ENCODE data around the gene MAP2K6.
"Not testable (repeated sequence)": the region's sequence is repeated elsewhere in the genome, so short reads cannot be mapped to it uniquely, and the experiment has no call there.

The MAP2K6 gene

GRCh38 chr17:69466451-69466850, 52.0 kb downstream of the MAP2K6 start:
- no peaks in the 10 kb centered on the region for H3K9me3 Mint-ChIP-seq
- no peak overlapping the region for H3K4me3 Mint-ChIP-seq
- no peak overlapping the region for H3K27ac Mint-ChIP-seq

DNA sequence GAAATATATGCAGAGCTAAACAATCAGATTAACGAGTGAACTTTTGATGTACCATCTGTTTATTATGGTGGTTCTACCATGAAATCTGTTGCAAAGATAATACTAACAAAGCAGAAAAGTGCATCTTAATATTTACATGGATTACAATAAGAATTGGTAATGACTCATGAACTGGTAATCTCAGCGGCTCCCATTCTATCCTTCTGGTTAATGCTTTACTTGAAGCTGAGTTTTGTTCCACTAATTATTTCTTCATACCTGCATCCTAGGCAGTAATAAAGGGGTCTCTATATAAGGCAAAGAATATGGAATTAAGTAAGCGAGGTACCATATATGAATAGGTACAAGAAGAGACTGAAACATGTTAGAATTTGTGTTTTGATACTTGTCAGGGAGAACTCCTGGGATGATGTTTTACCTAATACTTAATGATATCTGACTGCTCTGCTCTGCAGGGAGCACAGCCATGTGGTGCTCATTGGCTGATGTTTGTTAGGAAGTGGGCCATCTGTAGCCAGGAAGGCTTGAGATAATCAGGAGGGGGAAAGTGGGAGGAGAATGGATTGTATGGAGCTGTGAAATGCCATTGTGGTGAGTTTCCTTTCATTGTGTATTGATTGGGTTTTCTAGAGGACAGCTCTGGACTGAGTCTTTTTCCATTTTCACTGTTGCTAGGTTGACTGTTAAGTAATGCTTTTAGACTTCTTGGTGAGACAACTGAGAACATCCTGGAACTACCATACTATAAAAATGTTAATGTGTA, 52.6 kb downstream of the MAP2K6 start:
- Mint-ChIP-seq H3K4me3 (no peak overlapping the region), H3K9me3 (no peaks in the 10 kb centered on the region), H3K27me3 (no peaks in the 10 kb centered on the region), H3K4me1 (peaks cover 18% of the 10 kb centered on the region), H3K27ac (no peak overlapping the region), H3K36me3 (peaks cover 17% of the 10 kb centered on the region)

More at GRCh38 chr17:69466451-69466850, 52.0 kb downstream of the MAP2K6 start:
- H3K27me3 Mint-ChIP-seq: no peaks in the 10 kb centered on the region
- peaks cover 17% of the 10 kb centered on the region for H3K36me3 Mint-ChIP-seq
- H3K4me1 Mint-ChIP-seq: peaks cover 18% of the 10 kb centered on the region

GRCh38 chr17:69468207-69468606, 53.7 kb downstream of the MAP2K6 start:
- Mint-ChIP-seq H3K27me3 (no peaks in the 10 kb centered on the region), H3K9me3 (no peaks in the 10 kb centered on the region), H3K4me1 (peaks cover 18% of the 10 kb centered on the region), H3K36me3 (peaks cover 17% of the 10 kb centered on the region), H3K4me3 (no peak overlapping the region), H3K27ac (no peak overlapping the region)

- Mint-ChIP-seq H3K27me3 (no peaks in the 10 kb centered on the region), H3K9me3 (no peaks in the 10 kb centered on the region), H3K27ac (no peak overlapping the region), H3K4me3 (no peak overlapping the region), H3K36me3 (peaks cover 18% of the 10 kb centered on the region), H3K4me1 (peaks cover 21% of the 10 kb centered on the region)
Observed at GRCh38 chr17:69470702-69471101, 56.2 kb downstream of the MAP2K6 start.

DNA sequence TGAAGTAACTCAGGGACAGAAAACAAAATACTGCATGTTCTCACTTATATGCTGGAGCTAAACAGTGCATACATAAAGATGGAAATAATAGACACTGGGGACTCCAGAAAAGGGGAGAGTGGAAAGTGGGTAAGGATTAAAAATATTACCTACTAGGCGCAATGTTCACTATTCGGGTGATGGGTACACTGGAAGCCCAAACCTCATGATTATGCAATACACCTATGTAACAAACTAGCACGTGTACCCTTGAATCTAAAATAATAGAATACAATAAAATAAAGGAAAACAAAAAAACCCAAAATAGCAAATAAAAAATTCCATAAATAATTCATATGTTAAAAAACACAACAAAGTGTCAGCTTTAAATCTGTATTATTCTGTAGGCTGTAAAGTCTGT, 56.9 kb downstream of the MAP2K6 start:
- H3K36me3 Mint-ChIP-seq: peaks cover 18% of the 10 kb centered on the region
- no peaks in the 10 kb centered on the region for H3K9me3 Mint-ChIP-seq
- no peaks in the 10 kb centered on the region for H3K27me3 Mint-ChIP-seq
- no peak overlapping the region for H3K4me3 Mint-ChIP-seq
- no peak overlapping the region for H3K27ac Mint-ChIP-seq
- H3K4me1 Mint-ChIP-seq: peaks cover 21% of the 10 kb centered on the region

DNA sequence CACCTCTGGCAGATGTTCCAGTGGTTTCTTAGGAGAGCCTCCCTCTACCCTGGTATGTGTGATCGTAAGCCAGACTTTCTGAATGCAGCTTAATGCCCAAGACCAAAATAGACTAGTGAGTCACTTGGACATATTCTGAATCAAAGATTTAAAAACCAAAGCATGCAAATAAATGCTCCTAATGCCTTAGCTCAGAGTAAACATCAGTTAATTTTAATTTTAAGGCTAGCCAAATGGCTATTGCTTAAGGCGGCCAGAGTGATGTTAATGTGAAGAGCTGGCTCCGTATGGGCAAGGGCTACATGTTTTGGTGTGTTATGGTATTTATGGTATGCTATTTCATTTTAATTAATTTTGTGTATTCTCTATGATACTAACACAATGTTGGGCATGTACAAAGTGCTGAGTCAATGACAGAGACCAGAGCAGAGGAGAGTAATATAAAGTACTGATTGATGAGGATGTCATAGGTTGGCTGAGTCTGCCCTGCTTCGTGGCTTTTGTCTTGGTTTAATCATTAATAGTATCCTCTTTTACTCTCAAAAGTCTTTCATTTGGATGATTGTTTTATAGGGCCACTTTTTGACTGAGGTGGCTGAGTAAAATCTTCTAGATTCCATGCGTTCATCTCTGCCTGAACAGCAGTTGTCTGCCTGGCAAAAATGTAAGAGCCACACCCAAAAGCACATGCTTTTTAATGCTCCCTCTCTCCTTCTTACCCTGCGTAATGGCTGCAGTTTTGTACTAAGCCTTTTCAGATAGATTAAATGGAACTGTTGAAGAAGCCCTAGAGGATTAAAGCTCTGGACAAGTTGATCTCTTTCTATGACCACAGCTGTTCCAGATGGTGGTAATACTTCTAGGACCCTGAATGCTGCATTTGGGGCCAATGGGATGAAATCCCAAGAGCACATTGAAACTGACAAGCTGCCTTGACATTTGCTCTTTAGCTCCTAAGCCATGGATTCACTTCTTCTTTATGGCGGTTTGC, 59.6 kb downstream of the MAP2K6 start:
- Mint-ChIP-seq H3K9me3 (no peaks in the 10 kb centered on the region), H3K27me3 (no peaks in the 10 kb centered on the region), H3K36me3 (peaks cover 10% of the 10 kb centered on the region), H3K4me1 (peaks cover 22% of the 10 kb centered on the region), H3K4me3 (no peak overlapping the region), H3K27ac (no peak overlapping the region)

DNA sequence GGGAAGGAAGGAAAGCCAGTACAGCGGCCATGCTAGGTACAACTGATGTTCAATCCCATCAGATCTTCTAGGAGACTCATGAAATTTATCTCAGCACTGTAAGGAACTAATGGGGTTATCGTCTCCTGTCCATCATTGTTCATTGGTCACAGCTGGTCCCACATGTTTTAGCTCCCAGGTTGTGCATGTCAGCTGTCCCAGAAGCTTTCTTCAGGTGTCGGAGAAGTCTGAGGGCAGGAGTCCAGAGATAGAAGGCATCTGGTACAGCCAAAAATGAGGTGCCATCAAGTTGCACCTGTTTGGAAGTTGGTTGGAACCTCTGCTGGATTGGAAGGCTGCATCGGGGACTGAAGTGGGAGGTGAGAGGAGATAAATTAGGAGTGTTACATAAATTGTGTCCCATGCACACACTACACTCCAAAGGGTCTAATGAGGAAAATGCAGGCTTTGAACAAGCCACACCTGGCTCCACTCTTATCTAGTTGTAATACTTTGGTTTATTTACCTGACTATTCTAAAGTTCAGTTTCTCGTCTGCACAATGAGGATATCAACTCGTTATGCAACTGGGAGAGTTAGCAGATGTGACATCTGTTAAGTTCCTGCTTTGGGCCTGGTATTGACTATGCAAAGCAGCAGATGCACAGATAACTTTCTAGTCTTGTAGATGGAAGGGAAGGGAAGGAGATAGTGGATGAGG, 62.9 kb downstream of the MAP2K6 start:
- no peak overlapping the region for H3K27ac Mint-ChIP-seq
- no peaks in the 10 kb centered on the region for H3K27me3 Mint-ChIP-seq
- peaks cover 23% of the 10 kb centered on the region for H3K4me1 Mint-ChIP-seq

GRCh38 chr17:69477903-69478266, 63.4 kb downstream of the MAP2K6 start:
- H3K9me3 Mint-ChIP-seq: no peaks in the 10 kb centered on the region
- no peak overlapping the region for H3K4me3 Mint-ChIP-seq
- no peaks in the 10 kb centered on the region for H3K27me3 Mint-ChIP-seq
- no peak overlapping the region for H3K27ac Mint-ChIP-seq
- peaks cover 26% of the 10 kb centered on the region for H3K4me1 Mint-ChIP-seq
- H3K36me3 Mint-ChIP-seq: peaks cover 6% of the 10 kb centered on the region

More for the DNA sequence above, 62.9 kb downstream of the MAP2K6 start:
- H3K36me3 Mint-ChIP-seq: peaks cover 6% of the 10 kb centered on the region
- H3K4me3 Mint-ChIP-seq: no peak overlapping the region
- no peaks in the 10 kb centered on the region for H3K9me3 Mint-ChIP-seq

GRCh38 chr17:69478916-69479315, 64.4 kb downstream of the MAP2K6 start:
- Mint-ChIP-seq H3K27me3 (no peaks in the 10 kb centered on the region), H3K4me3 (no peak overlapping the region), H3K9me3 (no peaks in the 10 kb centered on the region), H3K36me3 (peaks cover 8% of the 10 kb centered on the region), H3K27ac (no peak overlapping the region), H3K4me1 (peaks cover 26% of the 10 kb centered on the region)

DNA sequence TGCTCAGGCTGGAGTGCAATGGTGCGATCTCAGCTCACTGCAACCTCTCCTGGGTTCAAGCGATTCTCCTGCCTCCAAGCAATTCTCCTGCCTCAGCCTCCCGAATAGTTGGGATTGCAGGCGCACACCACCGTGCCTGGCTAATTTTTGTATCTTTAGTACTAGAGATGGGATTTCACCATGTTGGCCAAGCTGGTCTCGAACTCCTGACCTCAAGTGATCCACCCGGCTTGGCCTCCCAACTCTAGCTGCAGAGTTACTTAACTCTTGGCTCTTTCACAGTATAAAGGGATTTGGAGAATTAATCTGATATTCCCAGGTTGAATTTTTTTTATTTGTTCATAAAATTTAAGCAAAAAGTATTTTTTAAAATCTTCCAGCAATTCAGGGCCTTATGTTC, 65.3 kb downstream of the MAP2K6 start:
- H3K27me3 Mint-ChIP-seq, H3K4me3 Mint-ChIP-seq, H3K27ac Mint-ChIP-seq, H3K36me3 Mint-ChIP-seq, H3K9me3 Mint-ChIP-seq: not testable (repeated sequence)
- peaks cover 26% of the 10 kb centered on the region for H3K4me1 Mint-ChIP-seq

DNA sequence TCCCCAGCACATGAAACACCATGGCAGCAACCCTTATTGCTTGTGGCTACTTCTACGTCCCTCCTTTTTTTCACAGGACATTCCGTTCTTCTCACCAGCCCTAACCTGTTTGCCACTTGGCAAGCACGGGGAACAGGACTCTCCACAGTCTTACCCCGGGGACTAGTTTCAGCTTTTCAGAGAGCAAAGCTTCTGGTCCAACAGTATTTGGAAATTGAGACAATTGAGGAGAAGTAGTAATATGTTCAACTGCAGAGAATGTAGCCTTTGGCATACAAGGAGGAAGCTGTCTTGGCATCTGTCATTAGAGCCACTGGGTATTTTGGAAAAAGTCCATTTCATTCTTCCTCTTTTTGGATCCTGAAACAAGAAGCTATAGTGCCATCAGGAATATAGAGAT, 65.7 kb downstream of the MAP2K6 start:
- Mint-ChIP-seq H3K36me3 (peaks cover 5% of the 10 kb centered on the region), H3K27ac (no peak overlapping the region), H3K27me3 (no peaks in the 10 kb centered on the region), H3K4me1 (peaks cover 26% of the 10 kb centered on the region), H3K4me3 (no peak overlapping the region), H3K9me3 (no peaks in the 10 kb centered on the region)

GRCh38 chr17:69485251-69485661, 70.8 kb downstream of the MAP2K6 start:
- Mint-ChIP-seq H3K36me3 (peaks cover 10% of the 10 kb centered on the region), H3K4me1 (peaks cover 14% of the 10 kb centered on the region), H3K27ac (no peak overlapping the region), H3K4me3 (no peak overlapping the region), H3K27me3 (no peaks in the 10 kb centered on the region), H3K9me3 (no peaks in the 10 kb centered on the region)

DNA sequence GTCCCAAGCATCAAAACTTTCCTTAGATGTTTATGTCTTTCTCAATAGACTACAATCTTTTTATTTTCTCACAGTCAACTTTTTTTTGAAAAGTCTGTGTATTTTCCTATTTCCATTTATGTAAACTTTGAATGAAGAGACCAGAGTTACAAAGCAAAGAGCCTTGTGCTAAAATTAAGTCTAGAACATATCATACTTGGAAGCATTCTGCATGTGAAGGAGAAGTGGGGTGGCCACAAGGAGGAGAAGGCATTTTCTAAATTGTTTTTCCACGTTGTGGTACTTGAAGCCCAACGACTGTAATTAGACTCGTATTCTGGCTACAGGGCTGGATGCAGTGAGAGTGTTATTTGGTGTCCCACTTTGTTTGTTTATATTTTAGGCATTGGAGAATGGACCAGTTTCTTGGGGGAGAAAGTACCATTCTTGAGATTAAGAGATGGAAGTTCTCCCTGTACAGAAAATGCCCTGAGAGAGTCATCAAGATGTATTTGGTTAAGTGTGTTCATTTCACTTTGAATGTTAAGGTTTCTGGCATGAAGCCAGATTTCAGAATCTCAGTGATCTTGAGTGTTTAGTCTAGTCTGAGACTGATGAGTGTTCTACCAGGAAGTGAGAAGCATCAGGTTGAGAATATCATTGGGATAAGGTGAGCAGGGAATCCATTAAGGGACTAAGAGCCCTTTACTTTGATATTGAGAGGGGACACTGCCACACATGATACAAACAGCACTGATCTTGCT, 71.6 kb downstream of the MAP2K6 start:
- Mint-ChIP-seq H3K27ac (peak overlapping the region; percentile 25), H3K36me3 (peaks cover 10% of the 10 kb centered on the region), H3K4me3 (no peak overlapping the region), H3K9me3 (no peaks in the 10 kb centered on the region), H3K4me1 (peaks cover 10% of the 10 kb centered on the region), H3K27me3 (no peaks in the 10 kb centered on the region)

DNA sequence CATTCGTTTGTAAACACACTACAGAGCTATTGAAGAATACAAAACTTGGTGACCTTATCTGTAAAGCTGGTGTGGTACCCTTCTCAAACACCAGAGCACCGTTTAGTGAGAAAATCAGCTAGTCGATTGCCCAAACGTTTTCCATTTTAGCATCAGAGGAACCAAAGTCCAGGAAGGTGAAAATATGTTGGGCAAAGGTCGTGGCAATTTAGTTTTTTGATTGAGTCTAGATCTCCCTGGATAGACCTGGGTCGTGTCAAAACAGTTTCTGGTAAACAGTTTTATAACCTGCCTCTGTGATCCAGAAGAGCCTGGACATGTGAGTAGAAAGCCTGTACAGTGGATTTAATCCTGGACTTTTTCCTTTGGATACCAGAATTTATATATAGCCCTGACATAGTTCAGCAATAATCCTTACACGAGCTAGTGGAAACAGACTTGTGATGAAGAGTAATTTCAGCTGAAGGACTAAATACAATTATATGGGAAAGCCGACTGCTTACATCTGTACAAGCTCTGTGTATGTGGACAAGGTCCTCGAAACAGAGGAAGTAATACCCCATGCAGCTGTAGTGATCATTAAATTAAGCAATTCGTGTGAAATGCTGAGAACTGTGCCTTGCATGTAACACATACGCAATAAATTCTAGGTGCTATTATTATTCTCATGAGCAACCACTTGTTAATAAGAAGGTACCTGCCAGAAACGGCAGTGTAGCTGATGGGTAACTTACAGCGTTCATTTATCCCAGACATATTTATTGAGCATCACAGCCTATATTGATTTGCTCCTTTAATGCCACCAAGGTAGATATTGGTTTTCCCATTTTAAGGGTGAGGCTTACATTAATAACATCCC, 72.5 kb downstream of the MAP2K6 start:
- no peak overlapping the region for H3K27ac Mint-ChIP-seq
- H3K4me1 Mint-ChIP-seq: peaks cover 13% of the 10 kb centered on the region
- H3K36me3 Mint-ChIP-seq: peaks cover 10% of the 10 kb centered on the region
- H3K27me3 Mint-ChIP-seq: no peaks in the 10 kb centered on the region
- H3K9me3 Mint-ChIP-seq: no peaks in the 10 kb centered on the region
- no peak overlapping the region for H3K4me3 Mint-ChIP-seq
